BJ (cell line): ENCODE results near the gene FSTL4. TPM values are rescaled to one million over a fixed set of nuclear protein-coding genes. Genes with fewer than 3 reads are reported as not detected.

Source experiments
- CTCF ChIA-PET: fragments of 350-600 bp; formaldehyde crosslinking; extraction: SDS; loops from one replicate; lab custom pipeline; 2021; ENCODE audit warnings: antibody characterized with exemption, inconsistent platforms; lab: Yijun Ruan, JAX
- POLR2A ChIA-PET: fragments of 300-600 bp; sonication (Branson Sonifier 250); formaldehyde crosslinking; extraction: SDS; loops from one replicate; lab custom pipeline; 2021; ENCODE audit warnings: antibody characterized with exemption; lab: Charles Lee
- DNase-seq: peaks from one replicate; pipeline ENCODE4 v3.0.0-alpha.2; 2011; ENCODE audit warnings: low read depth
- H3K27me3 ChIP-seq: 2 replicates; pipeline ENCODE4 v1.6.0; 2011; ENCODE audit warnings: low read length; ENCODE audit not compliant: control insufficient read depth, insufficient read depth
- H3K36me3 ChIP-seq: 2 replicates; pipeline ENCODE4 v1.5.1; 2011; ENCODE audit warnings: low read length; ENCODE audit not compliant: control insufficient read depth, insufficient read depth
- H3K4me3 ChIP-seq: 2 replicates; pipeline ENCODE4 v1.5.1; 2011; ENCODE audit warnings: low read depth, mild to moderate bottlenecking, control low read depth, low read length
- polyA plus RNA-seq: library from polyadenylated mRNA; depleted of rRNA; stranded (reverse); fragments of >200 nt; gene quantifications from 2 replicates; pipeline ENCODE4 v1.2.3, GENCODE V29; 2011
- TF ChIP-seq, protein P1 (sequence below): IDR thresholded peaks from 2 replicates; pipeline ENCODE4 v1.5.1; 2011; ENCODE audit warnings: low read depth, mild to moderate bottlenecking, control low read depth, inconsistent platforms, low read length, moderate library complexity; ENCODE audit not compliant: insufficient read depth

The FSTL4 gene
- polyA plus RNA-seq, 1 experiment: not detected

DNA sequence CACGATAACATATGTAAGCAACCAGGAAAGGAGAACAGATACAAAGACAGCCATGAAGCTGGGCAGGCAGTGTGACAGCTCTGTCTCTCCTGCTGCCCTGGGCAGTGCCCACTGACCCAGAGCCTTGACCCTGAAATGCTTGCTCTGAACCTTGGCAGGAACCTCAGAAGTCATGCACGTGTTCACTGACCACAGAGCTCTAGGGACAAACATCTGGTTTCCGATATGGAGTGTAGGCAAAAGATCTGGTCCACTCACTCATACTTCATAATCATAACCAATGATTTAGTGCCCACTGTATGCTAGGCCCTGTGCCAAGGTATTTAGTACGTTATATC lies 102.6 kb downstream of the FSTL4 start:
- Histone ChIP-seq H3K27me3 (no peaks in the 10 kb centered on the region), H3K36me3 (no peaks in the 10 kb centered on the region), H3K4me3 (no peak overlapping the region)
- ChIA-PET POLR2A (no interaction called here), CTCF (no interaction called here)
- TF ChIP-seq, protein P1, sequence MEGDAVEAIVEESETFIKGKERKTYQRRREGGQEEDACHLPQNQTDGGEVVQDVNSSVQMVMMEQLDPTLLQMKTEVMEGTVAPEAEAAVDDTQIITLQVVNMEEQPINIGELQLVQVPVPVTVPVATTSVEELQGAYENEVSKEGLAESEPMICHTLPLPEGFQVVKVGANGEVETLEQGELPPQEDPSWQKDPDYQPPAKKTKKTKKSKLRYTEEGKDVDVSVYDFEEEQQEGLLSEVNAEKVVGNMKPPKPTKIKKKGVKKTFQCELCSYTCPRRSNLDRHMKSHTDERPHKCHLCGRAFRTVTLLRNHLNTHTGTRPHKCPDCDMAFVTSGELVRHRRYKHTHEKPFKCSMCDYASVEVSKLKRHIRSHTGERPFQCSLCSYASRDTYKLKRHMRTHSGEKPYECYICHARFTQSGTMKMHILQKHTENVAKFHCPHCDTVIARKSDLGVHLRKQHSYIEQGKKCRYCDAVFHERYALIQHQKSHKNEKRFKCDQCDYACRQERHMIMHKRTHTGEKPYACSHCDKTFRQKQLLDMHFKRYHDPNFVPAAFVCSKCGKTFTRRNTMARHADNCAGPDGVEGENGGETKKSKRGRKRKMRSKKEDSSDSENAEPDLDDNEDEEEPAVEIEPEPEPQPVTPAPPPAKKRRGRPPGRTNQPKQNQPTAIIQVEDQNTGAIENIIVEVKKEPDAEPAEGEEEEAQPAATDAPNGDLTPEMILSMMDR: no peak
- no peak for DNase-seq

DNA sequence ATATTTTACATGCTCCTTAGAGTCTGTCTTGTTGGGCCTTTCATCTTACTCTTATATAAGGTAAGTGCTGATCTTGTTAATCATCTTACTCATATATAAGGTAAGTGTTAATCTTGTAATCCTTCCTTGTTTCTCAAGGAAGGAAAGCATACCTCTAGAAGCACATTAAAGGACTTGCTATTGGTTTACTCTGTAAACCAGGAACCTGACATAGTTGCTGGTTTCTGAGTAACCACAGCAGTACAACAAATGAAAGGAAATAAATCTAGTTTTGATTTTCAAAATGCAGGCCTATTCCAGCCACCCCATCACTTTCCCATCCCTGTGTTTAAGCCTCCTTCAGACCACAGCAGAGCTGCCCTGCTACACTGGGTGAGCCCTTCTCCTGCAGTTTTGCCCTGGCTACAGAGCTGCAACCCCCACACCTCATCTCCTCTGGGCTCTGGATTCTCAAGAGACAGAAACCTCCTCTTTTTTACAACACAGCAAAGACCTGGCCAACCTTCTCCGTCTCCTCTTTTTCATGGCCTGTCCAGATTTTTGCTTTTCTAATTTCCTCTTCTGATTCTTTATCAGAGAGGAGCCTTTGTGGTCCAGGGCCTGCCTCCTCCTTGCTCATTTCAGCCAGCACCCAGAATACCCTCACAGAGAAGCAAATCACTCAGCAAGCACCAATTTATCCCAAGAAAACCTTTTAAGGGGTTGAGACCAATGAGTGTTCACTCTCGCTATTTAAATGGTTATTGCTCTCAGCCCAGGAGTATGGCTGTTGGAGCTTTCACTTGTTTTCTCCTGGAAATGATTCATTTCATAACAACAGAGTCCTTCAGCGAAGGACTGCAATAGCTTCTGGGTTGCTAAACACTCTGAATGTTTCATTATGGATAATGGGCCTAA lies 103.2 kb downstream of the FSTL4 start:
- DNase-seq: no peak
- CTCF ChIA-PET: no interaction called here
- POLR2A ChIA-PET: no interaction called here
- TF ChIP-seq, protein P1: no peak
- Histone ChIP-seq H3K36me3 (no peaks in the 10 kb centered on the region), H3K4me3 (no peak overlapping the region), H3K27me3 (no peaks in the 10 kb centered on the region)

DNA sequence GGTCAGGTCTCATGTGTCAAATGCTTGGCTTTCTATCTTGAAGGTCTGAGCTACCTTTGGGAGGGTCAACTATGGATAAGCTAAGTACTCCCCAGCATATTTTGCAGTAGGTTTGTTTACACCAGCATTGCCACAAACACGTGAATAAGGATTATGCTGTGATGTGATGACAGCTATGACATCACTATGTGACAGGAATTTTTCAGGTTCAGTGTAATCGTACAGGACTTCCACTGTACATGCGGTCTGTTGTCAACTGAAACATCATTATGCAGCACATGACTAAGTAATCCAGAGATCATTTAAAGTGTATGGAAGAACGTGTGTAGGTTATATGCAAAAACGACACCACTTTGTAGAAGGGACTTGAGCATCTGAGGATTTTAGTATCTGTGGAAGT lies 104.0 kb downstream of the FSTL4 start:
- ChIA-PET POLR2A (no interaction called here), CTCF (no interaction called here)
- no peak for DNase-seq
- H3K36me3 ChIP-seq: no peaks in the 10 kb centered on the region
- no peak overlapping the region for H3K4me3 ChIP-seq
- H3K27me3 ChIP-seq: no peaks in the 10 kb centered on the region
- TF ChIP-seq, protein P1: no peak

DNA sequence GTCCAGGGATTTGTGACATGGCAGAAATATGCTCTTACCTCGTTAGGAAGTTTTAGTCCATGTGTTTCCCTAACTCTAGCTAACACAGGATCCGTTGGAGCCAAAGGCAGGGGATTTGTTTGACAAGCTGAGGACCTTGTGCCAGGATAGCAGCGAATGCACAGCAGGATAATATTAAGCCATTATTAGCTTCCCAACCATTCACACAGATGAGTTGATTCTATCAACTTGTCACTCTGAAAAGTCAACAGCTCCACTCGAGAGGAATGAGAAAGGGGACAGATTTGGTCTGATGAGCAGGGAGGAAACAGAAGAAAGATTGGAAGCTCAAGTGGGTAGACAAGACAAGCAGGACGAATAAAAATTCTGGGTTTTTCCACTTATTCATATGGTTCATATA lies 106.2 kb downstream of the FSTL4 start:
- Histone ChIP-seq H3K4me3 (no peak overlapping the region), H3K36me3 (no peaks in the 10 kb centered on the region), H3K27me3 (no peaks in the 10 kb centered on the region)
- DNase-seq: no peak
- TF ChIP-seq, protein P1: no peak
- POLR2A ChIA-PET: no interaction called here
- CTCF ChIA-PET: interaction anchor here (0.6 kb wide), 1 partner anchor 387 kb away, joined by 4 read pairs; no protein-coding TSS in a partner anchor

DNA sequence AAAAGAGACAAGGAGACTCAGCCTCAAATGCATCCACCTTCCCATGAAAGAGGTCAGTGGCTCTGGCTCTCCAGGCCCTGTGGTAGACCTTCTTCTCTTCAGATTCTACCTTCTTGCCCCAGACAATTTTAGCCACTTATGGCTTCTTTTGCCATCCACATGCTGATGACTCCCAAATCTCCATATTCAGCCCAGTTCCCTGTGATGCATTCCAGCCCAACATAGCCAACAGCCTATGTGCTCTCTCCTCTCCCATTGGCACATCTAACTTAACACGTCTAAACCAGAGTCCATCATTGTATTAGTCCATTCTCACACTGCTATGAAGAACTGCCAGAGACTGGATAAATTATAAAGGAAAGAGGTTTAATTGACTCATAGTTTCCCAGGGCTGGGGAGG lies 108.8 kb downstream of the FSTL4 start:
- Histone ChIP-seq H3K27me3 (no peaks in the 10 kb centered on the region), H3K36me3 (no peaks in the 10 kb centered on the region), H3K4me3 (no peak overlapping the region)
- ChIA-PET POLR2A (no interaction called here), CTCF (no interaction called here)
- TF ChIP-seq, protein P1: no peak
- no peak for DNase-seq
